Activated naive CD4-positive, alpha-beta T cell treated with anti-CD3 and anti-CD28 coated beads, Interleukin-2, amount 10 ng/mL, durations not matched to agents 7 days and 5 days (primary cell): ENCODE measurements around the gene ATL2.
A peak's percentile ranks its signal among the peaks of the same experiment; 100 is the strongest.
"Not testable (repeated sequence)": the region's sequence is repeated elsewhere in the genome, so short reads cannot be mapped to it uniquely, and the experiment has no call there.

Source experiments
- CTCF ChIA-PET: fragments of 350-600 bp; sonication (Branson Sonifier 250); formaldehyde crosslinking; loops from one replicate; lab custom pipeline; 2021; ENCODE audit warnings: antibody characterized with exemption; lab: Charles Lee
- DNase-seq: peaks from one replicate; pipeline ENCODE4 v3.0.0-alpha.2; 2020
- H3K27ac Mint-ChIP-seq: one replicate; pipeline ENCODE4 v1.8.0; 2021; ENCODE audit warnings: mild to moderate bottlenecking, moderate library complexity, mixed read lengths
- H3K27me3 Mint-ChIP-seq: one replicate; pipeline ENCODE4 v1.8.0; 2021; ENCODE audit warnings: mild to moderate bottlenecking, mixed read lengths
- H3K36me3 Mint-ChIP-seq: one replicate; pipeline ENCODE4 v1.8.0; 2021; ENCODE audit warnings: mixed read lengths
- H3K4me1 Mint-ChIP-seq: one replicate; pipeline ENCODE4 v1.8.0; 2021; ENCODE audit warnings: mixed read lengths
- H3K4me3 Mint-ChIP-seq: one replicate; pipeline ENCODE4 v1.8.0; 2021; ENCODE audit warnings: mild to moderate bottlenecking, moderate library complexity, mixed read lengths
- H3K9me3 Mint-ChIP-seq: one replicate; pipeline ENCODE4 v1.8.0; 2021; ENCODE audit warnings: mixed read lengths

ATL2 gene

DNA sequence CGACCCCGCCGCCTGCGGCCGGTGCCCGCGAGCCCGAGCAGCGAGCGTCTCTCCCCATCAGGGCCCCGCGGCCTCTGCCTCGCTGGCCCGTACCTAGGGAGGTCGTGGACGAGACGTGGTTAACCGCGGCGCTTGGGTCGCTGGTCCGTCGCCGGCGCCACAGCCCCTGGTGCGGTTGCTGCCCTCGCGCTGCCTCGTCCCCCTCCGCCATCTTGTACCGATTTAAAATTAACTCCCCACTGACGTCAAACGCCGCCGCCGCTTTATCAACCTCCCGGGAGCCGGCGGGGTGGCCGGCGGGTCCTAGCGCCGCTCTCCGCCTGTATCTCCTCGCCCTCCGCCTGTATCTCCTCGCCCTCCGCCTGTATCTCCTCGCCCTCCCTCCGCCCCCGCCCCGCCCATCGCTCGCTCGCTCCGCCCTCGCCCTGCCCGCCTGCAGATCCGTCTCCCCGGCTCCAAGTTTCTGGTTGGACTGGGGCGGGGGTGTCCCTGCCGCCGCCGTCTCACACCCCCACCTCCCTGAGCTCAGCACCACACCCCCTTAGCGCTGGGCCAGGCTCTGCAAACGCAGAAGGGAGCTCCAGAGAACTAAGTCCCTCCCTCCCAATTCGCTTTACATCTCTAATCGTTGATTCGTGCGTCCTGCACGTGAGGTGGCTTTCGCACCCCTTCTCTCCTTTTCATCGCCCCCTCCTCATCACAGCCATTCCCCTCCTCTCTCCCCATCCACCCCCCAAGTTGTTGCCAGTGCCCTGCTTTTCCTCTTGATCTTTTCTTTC lies at the start of gene ATL2:
Gene ATL2, minus strand, starts transcription at position 224 of the 779 bp plus-strand sequence. Its CDS starts 13 bp downstream, at position 211.
- H3K27ac Mint-ChIP-seq = peak within 1 kb of the TSS; percentile 96
- peak; percentile 97 for DNase-seq
- no peaks in the 10 kb centered on the region for H3K9me3 Mint-ChIP-seq
- peak within 1 kb of the TSS; percentile 91 for H3K4me3 Mint-ChIP-seq
- peaks cover 65% of the 10 kb centered on the region for H3K4me1 Mint-ChIP-seq
- peaks cover 8% of the 10 kb centered on the region for H3K36me3 Mint-ChIP-seq
- CTCF ChIA-PET = interaction anchor here (0.9 to 2.5 kb wide), 7 partner anchors 10 to 133 kb away, joined by 3 to 18 read pairs (median 4); no protein-coding TSS in a partner anchor
- H3K27me3 Mint-ChIP-seq = no peaks in the 10 kb centered on the region

DNA sequence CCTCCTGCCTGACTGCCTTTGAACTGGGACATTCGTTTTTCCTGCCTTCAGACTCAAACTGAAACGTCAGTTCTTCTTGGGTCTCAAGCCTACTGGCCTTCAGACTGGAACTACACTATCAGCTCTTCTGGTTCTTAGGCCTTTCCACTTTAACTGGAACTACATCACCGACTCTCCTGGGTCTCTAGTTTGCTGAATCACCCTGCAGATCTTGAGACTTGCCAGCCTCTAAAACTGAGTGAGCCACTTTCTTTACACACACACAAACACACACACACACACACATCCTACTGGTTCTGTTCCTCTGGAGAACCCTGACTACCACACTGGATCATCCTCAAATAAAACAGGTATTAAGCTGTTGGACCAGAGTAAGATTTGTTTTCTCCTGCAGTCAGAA lies 46.7 kb upstream of the ATL2 start:
- no peaks in the 10 kb centered on the region for H3K9me3 Mint-ChIP-seq
- H3K27me3 Mint-ChIP-seq = peaks cover 23% of the 10 kb centered on the region
- no peak overlapping the region for H3K27ac Mint-ChIP-seq
- CTCF ChIA-PET = no interaction called here
- no peak for DNase-seq
- H3K36me3 Mint-ChIP-seq = no peaks in the 10 kb centered on the region
- no peaks in the 10 kb centered on the region for H3K4me1 Mint-ChIP-seq
- H3K4me3 Mint-ChIP-seq = no peak overlapping the region

DNA sequence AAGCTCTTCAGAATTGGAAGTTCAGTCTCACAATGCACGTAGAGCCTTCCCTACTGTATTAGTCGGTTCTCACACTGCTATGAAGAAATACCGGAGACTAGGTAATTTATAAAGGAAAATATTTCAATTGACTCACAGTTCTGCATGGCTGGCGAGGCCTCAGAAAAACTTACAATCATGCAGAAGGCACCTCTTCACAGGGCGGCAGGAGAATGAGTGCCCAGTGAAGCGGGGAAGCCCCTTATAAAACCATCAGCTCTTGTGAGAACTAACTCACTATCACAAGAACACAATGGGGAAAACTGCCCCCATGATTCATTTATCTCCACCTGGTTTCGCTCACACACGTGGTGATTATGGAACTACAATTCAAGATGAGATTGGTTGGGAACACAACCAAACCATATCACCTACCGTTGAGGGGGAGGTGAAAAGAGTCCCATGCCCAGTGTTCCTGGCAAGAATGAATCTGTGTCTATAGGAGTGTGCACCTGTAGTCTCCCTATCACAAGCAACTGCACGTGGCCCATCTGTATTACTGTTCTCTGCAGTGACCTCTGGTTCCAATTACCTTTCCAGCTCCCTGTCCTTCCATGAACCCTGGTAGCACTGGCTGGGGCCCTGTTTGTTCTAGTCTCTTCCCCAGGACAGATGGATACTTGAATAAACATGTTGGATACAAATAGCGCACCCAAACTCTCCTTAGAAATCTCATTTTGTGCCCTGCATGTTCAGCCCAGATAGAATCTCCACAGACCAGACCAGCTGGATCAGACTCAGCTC lies 44.4 kb upstream of the ATL2 start:
- Mint-ChIP-seq H3K4me1 (no peaks in the 10 kb centered on the region), H3K27me3 (peaks cover 19% of the 10 kb centered on the region), H3K9me3 (no peaks in the 10 kb centered on the region), H3K36me3 (no peaks in the 10 kb centered on the region), H3K4me3 (no peak overlapping the region), H3K27ac (no peak overlapping the region)
- DNase-seq = no peak
- CTCF ChIA-PET = interaction anchor here (0.9 kb wide), 1 partner anchor 9 kb away, joined by 3 read pairs; no protein-coding TSS in a partner anchor

DNA sequence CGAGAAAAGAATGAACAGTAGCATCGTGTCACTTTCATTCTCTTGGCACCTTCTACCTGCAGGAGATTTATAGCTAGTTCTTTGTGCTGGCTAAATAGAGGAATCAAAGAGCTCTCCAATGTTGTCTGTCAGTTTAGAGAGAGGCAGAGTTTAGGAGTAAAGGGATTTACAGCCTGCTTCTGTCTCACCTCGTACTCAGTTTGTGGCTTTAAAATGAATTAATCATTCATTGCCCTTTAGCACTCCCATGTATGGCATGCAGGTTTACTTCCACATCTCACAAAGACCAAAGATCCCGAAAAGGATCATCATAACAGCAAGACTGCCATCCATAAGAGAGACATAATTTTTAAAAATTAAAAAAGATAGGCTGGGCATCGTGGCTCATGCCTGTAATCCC lies 42.4 kb upstream of the ATL2 start:
- no peak overlapping the region for H3K4me3 Mint-ChIP-seq
- DNase-seq = no peak
- no peaks in the 10 kb centered on the region for H3K36me3 Mint-ChIP-seq
- CTCF ChIA-PET = interaction anchor here (1.3 kb wide), 1 partner anchor 19 kb away, joined by 3 read pairs; no protein-coding TSS in a partner anchor
- no peak overlapping the region for H3K27ac Mint-ChIP-seq
- H3K4me1 Mint-ChIP-seq = no peaks in the 10 kb centered on the region
- peaks cover 13% of the 10 kb centered on the region for H3K27me3 Mint-ChIP-seq
- no peaks in the 10 kb centered on the region for H3K9me3 Mint-ChIP-seq

DNA sequence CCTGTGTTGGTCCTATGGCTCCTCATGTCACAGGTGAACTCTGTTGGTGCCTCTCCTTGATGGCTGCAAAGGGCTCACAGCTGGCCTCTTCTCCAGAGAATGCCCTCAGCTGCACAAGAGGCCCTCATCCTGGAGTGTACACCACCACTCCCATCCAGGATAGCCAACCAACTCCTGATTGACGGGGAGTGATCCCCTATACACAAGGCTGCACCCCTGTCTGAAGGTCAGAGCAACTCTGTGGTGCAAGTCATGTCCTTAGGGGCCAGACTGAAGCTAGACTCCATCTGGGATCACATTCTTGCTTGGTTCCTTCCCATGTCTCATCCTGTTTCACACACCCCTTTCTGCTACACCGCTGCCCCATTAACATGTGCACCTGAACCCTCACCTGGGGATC lies 41.7 kb upstream of the ATL2 start:
- no peak overlapping the region for H3K4me3 Mint-ChIP-seq
- no peak for DNase-seq
- CTCF ChIA-PET = interaction anchor here (1.3 kb wide), 1 partner anchor 18 kb away, joined by 3 read pairs; no protein-coding TSS in a partner anchor
- H3K9me3 Mint-ChIP-seq = peaks cover 3% of the 10 kb centered on the region
- no peak overlapping the region for H3K27ac Mint-ChIP-seq
- no peaks in the 10 kb centered on the region for H3K4me1 Mint-ChIP-seq
- peaks cover 11% of the 10 kb centered on the region for H3K27me3 Mint-ChIP-seq
- H3K36me3 Mint-ChIP-seq = no peaks in the 10 kb centered on the region

DNA sequence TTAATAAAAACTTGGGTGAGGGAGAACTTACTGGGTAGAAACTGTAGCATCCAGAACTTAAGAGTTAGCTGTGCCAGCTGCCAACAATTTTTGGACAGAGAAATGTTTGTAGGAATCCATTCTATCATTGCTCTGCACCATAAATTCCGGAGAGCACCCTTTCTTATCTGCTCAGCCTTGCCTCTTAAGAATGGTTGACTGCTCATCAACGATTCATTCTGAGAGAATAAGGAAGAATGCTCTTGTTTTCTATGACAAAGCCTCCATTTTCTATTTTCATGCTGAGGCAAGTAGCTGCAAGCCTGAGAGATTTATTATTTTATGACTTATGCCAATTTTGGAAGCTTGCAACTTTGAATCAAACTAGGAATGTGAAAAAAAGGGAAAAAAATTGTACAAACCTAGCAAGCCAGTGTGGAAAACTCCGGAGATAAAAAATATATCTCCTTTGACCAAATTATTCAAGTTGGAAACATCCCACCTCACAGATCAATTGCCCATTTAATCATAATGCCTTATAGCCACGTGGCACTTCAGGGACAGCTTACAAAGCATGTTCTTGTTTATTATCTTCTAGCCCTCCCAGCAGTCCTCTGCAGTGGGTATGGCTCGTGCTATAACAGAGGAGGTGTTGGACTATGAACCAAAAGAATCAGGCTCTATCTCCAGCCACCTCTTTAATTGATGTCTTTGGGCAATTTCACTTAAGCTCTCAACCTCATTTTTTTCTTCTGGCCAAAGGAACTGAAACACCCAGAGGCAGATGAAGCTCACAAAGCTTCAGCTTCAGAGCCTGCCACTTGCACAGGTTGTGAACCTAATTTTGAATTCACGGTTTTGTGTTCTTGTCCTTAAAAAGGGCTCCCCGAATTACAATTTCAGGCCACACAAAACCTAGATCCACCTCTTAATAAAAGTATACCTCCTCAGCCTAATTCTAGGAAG lies 40.9 kb upstream of the ATL2 start:
- Mint-ChIP-seq H3K4me3 (no peak overlapping the region), H3K9me3 (peaks cover 6% of the 10 kb centered on the region), H3K27ac (no peak overlapping the region), H3K4me1 (no peaks in the 10 kb centered on the region), H3K36me3 (no peaks in the 10 kb centered on the region), H3K27me3 (peaks cover 11% of the 10 kb centered on the region)
- DNase-seq = no peak
- CTCF ChIA-PET = no interaction called here

DNA sequence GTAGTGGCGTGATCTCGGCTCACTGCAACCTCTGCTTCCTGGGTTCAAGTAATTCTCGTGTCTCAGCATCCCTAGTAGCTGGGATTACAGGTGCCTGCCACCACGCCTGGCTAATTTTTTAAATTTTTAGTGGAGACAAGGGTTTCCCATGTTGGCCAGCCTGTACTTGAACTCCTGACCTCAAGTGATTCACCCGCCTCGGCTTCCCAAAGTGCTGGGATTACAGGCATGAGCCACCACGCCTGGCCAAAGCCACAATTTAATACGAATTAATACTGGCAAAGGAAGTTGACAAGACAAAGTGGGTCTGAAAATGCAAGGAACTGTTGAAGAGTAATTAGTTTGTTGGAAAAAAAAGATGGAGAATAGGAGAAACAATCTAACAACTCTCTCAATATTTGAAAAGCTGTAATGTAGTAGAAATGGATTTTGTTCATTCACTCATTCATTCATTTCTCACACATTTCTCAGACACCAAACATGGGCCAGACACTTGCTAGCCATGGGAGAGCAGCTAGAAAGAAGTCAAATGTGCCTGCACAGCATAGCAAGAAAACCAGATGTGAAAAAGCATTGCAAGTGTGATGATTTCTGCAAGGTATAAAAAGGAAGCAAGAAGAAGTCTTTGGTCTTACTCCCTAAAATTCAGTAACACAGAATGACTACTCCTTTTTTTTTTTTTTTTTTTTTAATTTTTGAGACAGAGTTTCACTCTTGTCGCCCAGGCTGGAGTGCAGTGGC lies 39.4 kb upstream of the ATL2 start:
- CTCF ChIA-PET = interaction anchor here (0.9 kb wide), 1 partner anchor 9 kb away, joined by 3 read pairs; no protein-coding TSS in a partner anchor
- H3K27me3 Mint-ChIP-seq = peaks cover 7% of the 10 kb centered on the region
- no peak for DNase-seq
- H3K27ac Mint-ChIP-seq = no peak overlapping the region
- no peak overlapping the region for H3K4me3 Mint-ChIP-seq
- H3K36me3 Mint-ChIP-seq = no peaks in the 10 kb centered on the region
- peaks cover 15% of the 10 kb centered on the region for H3K9me3 Mint-ChIP-seq
- no peaks in the 10 kb centered on the region for H3K4me1 Mint-ChIP-seq

DNA sequence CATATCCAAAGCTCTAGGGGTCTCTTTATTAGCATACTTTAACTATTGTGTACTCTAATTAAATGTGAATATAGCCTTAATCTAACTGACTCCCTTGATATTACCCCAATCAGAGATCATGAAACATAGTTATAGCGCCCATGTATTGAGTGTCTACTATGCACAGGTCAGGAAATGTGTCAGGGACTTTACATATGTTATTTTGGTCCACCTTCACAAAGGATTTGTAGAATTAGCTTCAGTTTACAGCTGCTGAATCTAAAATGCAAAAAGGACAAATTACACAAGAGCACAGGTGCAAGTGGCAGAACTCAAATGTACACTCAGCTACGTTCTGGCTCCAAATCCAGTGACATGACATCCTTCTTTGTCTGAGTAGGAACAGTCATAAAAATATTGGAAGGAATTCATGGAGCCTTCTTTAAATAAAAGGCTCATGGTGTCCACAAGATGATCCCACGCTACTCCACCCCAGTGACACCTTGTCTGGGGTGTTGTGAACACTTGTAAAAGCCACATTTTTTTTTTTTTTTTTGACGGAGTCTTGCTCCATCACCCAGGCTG lies 38.7 kb upstream of the ATL2 start:
- Mint-ChIP-seq H3K9me3 (peaks cover 15% of the 10 kb centered on the region), H3K27me3 (peaks cover 7% of the 10 kb centered on the region), H3K4me1 (no peaks in the 10 kb centered on the region), H3K4me3 (no peak overlapping the region), H3K36me3 (no peaks in the 10 kb centered on the region), H3K27ac (no peak overlapping the region)
- CTCF ChIA-PET = interaction anchor here (0.9 kb wide), 1 partner anchor 10 kb away, joined by 3 read pairs; no protein-coding TSS in a partner anchor
- no peak for DNase-seq

DNA sequence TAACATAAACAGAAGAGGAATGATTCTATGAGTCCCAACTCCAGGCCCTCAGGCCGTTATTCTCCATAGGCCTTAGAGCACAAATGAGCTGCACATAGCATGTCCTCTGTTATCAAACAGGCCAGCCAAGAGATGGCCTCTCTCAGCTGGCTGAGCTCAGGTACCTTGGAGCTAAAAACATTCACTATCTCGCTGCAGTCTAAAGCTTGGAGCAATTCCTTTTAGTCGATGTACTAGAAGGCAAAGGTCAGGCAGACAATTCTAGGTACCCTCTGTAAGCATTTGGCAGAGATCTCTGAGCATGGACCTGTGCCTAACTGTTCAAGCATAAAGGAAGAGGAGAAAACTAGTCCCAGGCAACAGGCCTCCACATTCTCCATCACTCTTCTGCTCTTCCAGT lies 38.0 kb upstream of the ATL2 start:
- DNase-seq = no peak
- CTCF ChIA-PET = no interaction called here
- Mint-ChIP-seq H3K27ac (no peak overlapping the region), H3K4me1 (no peaks in the 10 kb centered on the region), H3K27me3 (peaks cover 8% of the 10 kb centered on the region), H3K9me3 (peaks cover 16% of the 10 kb centered on the region), H3K36me3 (no peaks in the 10 kb centered on the region), H3K4me3 (no peak overlapping the region)

DNA sequence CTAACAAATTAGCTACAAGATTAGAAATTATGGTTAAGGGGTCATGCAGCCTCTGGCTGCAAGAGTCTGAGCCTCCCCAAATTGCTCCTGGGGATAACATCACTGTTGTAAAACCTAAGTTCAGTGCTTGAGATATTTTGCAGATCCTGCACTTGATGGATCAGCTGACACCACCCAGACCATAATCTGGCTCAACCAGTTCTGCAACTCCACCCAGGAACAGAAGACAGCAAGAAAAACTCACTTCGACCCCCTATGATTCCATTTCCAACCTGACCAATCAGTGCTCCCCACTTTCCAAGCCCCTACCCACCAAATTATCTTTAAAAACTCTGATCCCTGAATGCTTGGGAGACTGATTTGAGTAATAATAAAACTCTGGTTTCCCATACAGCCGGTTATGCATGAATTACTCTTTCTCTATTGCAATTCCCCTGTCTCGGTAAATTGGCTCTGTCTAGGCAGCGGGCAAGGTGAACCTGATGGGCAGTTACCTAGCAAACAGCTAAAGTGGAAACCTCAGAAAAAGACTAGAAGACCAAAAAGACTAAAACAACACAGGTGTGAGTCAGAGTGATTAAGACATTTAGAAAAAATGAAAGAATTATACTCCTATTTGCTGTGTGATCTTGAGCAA lies 35.3 kb upstream of the ATL2 start:
- H3K4me1 Mint-ChIP-seq, H3K4me3 Mint-ChIP-seq, H3K36me3 Mint-ChIP-seq, H3K27ac Mint-ChIP-seq, DNase-seq, CTCF ChIA-PET: not testable (repeated sequence)
- Mint-ChIP-seq H3K9me3 (peaks cover 16% of the 10 kb centered on the region), H3K27me3 (peaks cover 23% of the 10 kb centered on the region)

DNA sequence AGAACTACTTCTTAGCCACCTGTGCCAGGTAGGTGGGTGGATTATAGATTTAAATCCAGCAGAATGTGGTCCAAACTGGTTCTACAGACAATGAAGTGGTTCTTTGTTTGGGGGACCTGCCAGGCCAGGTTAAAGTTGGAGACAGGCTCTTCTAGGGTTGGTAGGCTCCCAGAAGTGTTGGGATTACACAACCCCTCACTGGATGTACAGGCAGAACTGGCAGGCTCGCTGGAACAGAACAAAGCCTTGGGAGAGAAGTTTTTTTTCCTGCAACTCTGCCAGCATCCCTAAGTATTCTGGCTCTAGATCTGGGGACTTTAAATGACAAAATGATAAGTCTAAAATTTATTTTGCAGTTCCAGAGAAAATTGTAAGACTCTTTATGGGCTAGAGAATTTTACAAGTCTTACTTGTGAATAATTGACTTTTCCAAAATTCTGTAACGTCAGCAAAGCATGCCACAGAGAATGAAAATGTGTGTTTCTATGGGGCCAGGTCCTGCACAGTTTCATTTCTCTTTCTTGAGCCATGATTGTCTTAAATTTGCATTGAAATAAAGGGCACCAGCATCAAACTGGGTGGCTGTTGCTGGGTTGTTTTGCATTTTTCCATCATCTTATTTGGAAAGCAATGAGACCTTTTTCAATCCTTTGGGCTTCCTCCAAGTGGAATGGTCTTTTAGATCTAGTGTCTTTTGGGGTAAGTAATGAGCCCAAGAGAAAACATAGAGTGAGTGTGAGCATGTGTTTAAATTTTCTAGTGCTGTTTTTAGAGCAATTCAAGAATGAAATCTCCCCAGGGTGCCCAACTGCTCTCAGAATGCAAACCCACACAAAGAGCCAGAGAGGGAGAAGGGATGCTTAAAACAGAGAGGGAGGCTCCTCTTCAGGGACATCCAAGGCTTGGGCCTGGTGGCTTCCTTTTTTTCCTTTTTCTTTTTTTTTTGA lies 32.4 kb upstream of the ATL2 start:
- peaks cover 16% of the 10 kb centered on the region for H3K9me3 Mint-ChIP-seq
- H3K27me3 Mint-ChIP-seq = peaks cover 23% of the 10 kb centered on the region
- no peaks in the 10 kb centered on the region for H3K4me1 Mint-ChIP-seq
- H3K4me3 Mint-ChIP-seq = no peak overlapping the region
- CTCF ChIA-PET = no interaction called here
- no peak overlapping the region for H3K27ac Mint-ChIP-seq
- DNase-seq = no peak
- H3K36me3 Mint-ChIP-seq = no peaks in the 10 kb centered on the region
